Neural progenitor cell (in vitro differentiated cells): ENCODE data around the gene BACE2. TPM values are rescaled to one million over a fixed set of nuclear protein-coding genes. Genes with fewer than 3 reads are reported as not detected.

ENCODE experiments used
- DNase-seq: peaks from one replicate; pipeline ENCODE4 v3.0.0-alpha.2; 2016; ENCODE audit warnings: low spot score
- H2AFZ ChIP-seq: fragments of 200-600 bp; sonication (generic); replicated peaks from 2 replicates; pipeline ENCODE4 v1.6.1; 2016; ENCODE audit warnings: antibody characterized with exemption
- H3F3A ChIP-seq: fragments of 200-600 bp; sonication (generic); 2 replicates; pipeline ENCODE4 v1.6.1; 2016; ENCODE audit warnings: antibody characterized with exemption, low read depth
- H3K27ac ChIP-seq: fragments of 200-600 bp; sonication (generic); 2 replicates; pipeline ENCODE4 v1.5.1; 2016; ENCODE audit warnings: mild to moderate bottlenecking
- H3K27me3 ChIP-seq: fragments of 200-600 bp; sonication (generic); 2 replicates; pipeline ENCODE4 v1.6.1; 2016; ENCODE audit warnings: mild to moderate bottlenecking, moderate library complexity
- H3K36me3 ChIP-seq: fragments of 200-600 bp; sonication (generic); 2 replicates; pipeline ENCODE4 v1.5.1; 2016
- H3K4me1 ChIP-seq: fragments of 200-600 bp; sonication (generic); 2 replicates; pipeline ENCODE4 v1.6.1; 2016; ENCODE audit warnings: mixed run types
- H3K4me2 ChIP-seq: fragments of 200-600 bp; sonication (generic); 2 replicates; pipeline ENCODE4 v1.6.1; 2016
- H3K4me3 ChIP-seq: fragments of 200-600 bp; sonication (generic); 2 replicates; pipeline ENCODE4 v1.5.1; 2016
- H3K79me2 ChIP-seq: fragments of 200-600 bp; sonication (generic); 2 replicates; pipeline ENCODE4 v1.6.1; 2016; ENCODE audit warnings: low read depth
- H3K9ac ChIP-seq: fragments of 200-600 bp; sonication (generic); 2 replicates; pipeline ENCODE4 v1.6.1; 2016
- H3K9me3 ChIP-seq: fragments of 200-600 bp; sonication (generic); 2 replicates; pipeline ENCODE4 v1.5.1; 2016; ENCODE audit warnings: low read depth
- H4K20me1 ChIP-seq: fragments of 200-600 bp; sonication (generic); 2 replicates; pipeline ENCODE4 v1.6.1; 2016; ENCODE audit warnings: low read depth
- H3K27ac Mint-ChIP-seq: 3 replicates; pipeline ENCODE4 v1.8.0; 2021; ENCODE audit warnings: mixed read lengths
- H3K27me3 Mint-ChIP-seq: 2 replicates; pipeline ENCODE4 v1.8.0; 2022; ENCODE audit warnings: low read depth, mild to moderate bottlenecking, inconsistent platforms, moderate library complexity, mixed read lengths; ENCODE audit not compliant: insufficient read depth
- H3K36me3 Mint-ChIP-seq: 3 replicates; pipeline ENCODE4 v1.8.0; 2021; ENCODE audit warnings: mixed read lengths
- H3K4me1 Mint-ChIP-seq: 3 replicates; pipeline ENCODE4 v1.8.0; 2021; ENCODE audit warnings: mixed read lengths
- H3K4me3 Mint-ChIP-seq: 3 replicates; pipeline ENCODE4 v1.8.0; 2021; ENCODE audit warnings: mild to moderate bottlenecking, moderate library complexity, mixed read lengths
- H3K9me3 Mint-ChIP-seq: 3 replicates; pipeline ENCODE4 v1.8.0; 2020; ENCODE audit warnings: mixed read lengths
- EZH2 ChIP-seq: fragments of 200-600 bp; sonication (generic); IDR thresholded peaks from 2 replicates; pipeline ENCODE4 v1.6.1; 2017; ENCODE audit warnings: antibody characterized with exemption, mild to moderate bottlenecking, moderate library complexity
- EZH2phosphoT487 ChIP-seq: fragments of 200-600 bp; sonication (generic); IDR thresholded peaks from 2 replicates; pipeline ENCODE4 v1.6.1; 2017; ENCODE audit warnings: antibody characterized with exemption
- total RNA-seq: library from RNA; depleted of rRNA; stranded (reverse); fragments of >200 nt; gene quantifications from 2 replicates; pipeline ENCODE4 v1.2.3, GENCODE V29; 2015; ENCODE audit warnings: low replicate concordance
- TF ChIP-seq, protein P1 (sequence below): fragments of 200-600 bp; sonication (generic); IDR thresholded peaks from 2 replicates; pipeline ENCODE4 v1.5.1; 2017; ENCODE audit warnings: antibody characterized with exemption, mild to moderate bottlenecking

The BACE2 gene
- total RNA-seq, 1 donor from 2014 or later, result 0.15 TPM

DNA sequence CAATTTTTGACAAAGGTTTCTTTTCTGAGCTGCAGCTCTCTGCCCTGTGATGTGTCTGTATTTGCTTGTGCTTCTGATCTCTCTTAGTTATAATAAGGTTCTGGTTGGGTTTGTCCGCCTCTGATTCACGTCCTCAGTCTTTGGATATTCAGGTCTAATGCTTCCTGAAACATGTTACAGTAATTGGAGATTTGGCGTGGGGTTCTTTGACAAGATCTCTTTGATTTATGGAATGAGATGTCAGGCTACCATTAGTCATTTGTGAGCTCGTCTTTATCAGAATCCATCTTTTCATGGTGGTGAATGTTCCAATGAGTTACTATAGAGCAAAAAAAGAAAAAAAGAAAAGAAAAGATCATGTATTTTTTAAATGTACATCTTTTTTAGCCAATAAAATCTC, 62.5 kb downstream of the BACE2 start:
- Mint-ChIP-seq H3K27me3 (peaks cover 2% of the 10 kb centered on the region), H3K4me3 (no peak overlapping the region), H3K9me3 (no peaks in the 10 kb centered on the region), H3K36me3 (no peaks in the 10 kb centered on the region), H3K27ac (no peak overlapping the region), H3K4me1 (peaks cover 4% of the 10 kb centered on the region)
- Histone ChIP-seq H3K4me3 (no peak overlapping the region), H3K9me3 (no peaks in the 10 kb centered on the region), H3K4me2 (no peak overlapping the region), H3F3A (no peaks in the 10 kb centered on the region), H3K79me2 (no peaks in the 10 kb centered on the region), H3K27me3 (no peaks in the 10 kb centered on the region), H3K36me3 (no peaks in the 10 kb centered on the region), H3K9ac (no peak overlapping the region), H3K27ac (no peak overlapping the region), H4K20me1 (no peaks in the 10 kb centered on the region), H2AFZ (no peak overlapping the region), H3K4me1 (no peaks in the 10 kb centered on the region)
- DNase-seq, result no peak
- TF ChIP-seq EZH2, result no peak
- TF ChIP-seq EZH2phosphoT487, result no peak
- TF ChIP-seq, protein P1, sequence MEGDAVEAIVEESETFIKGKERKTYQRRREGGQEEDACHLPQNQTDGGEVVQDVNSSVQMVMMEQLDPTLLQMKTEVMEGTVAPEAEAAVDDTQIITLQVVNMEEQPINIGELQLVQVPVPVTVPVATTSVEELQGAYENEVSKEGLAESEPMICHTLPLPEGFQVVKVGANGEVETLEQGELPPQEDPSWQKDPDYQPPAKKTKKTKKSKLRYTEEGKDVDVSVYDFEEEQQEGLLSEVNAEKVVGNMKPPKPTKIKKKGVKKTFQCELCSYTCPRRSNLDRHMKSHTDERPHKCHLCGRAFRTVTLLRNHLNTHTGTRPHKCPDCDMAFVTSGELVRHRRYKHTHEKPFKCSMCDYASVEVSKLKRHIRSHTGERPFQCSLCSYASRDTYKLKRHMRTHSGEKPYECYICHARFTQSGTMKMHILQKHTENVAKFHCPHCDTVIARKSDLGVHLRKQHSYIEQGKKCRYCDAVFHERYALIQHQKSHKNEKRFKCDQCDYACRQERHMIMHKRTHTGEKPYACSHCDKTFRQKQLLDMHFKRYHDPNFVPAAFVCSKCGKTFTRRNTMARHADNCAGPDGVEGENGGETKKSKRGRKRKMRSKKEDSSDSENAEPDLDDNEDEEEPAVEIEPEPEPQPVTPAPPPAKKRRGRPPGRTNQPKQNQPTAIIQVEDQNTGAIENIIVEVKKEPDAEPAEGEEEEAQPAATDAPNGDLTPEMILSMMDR, result no peak

DNA sequence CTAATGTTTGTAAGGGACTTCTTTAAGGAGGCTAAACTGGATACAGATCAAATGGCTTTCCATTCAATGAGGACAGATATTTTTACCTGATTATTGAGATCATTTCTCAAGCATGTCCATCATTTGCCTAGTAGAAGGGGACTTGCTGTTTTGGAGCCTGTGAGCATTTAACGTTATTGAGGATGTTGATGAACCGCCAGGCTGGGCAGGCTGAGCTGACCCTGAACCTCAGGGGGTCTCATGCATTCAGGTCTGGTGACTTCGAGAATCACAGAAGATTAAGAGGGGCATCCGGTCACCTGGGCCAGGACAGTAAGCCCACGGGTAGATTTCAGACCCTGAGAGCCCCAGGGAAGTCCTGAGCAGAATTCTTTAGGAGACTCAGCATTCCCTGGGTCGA, 63.1 kb downstream of the BACE2 start:
- Histone ChIP-seq H3K36me3 (no peaks in the 10 kb centered on the region), H3K27ac (no peak overlapping the region), H3K4me1 (no peaks in the 10 kb centered on the region), H3K9ac (no peak overlapping the region), H3K9me3 (no peaks in the 10 kb centered on the region), H3K4me2 (no peak overlapping the region), H3K27me3 (no peaks in the 10 kb centered on the region), H3K79me2 (no peaks in the 10 kb centered on the region), H2AFZ (no peak overlapping the region), H3K4me3 (no peak overlapping the region), H3F3A (no peaks in the 10 kb centered on the region), H4K20me1 (no peaks in the 10 kb centered on the region)
- TF ChIP-seq, protein P1, result no peak
- TF ChIP-seq EZH2 (no peak), EZH2phosphoT487 (no peak)
- Mint-ChIP-seq H3K27ac (no peak overlapping the region), H3K9me3 (no peaks in the 10 kb centered on the region), H3K36me3 (no peaks in the 10 kb centered on the region), H3K27me3 (peaks cover 2% of the 10 kb centered on the region), H3K4me1 (peaks cover 4% of the 10 kb centered on the region), H3K4me3 (no peak overlapping the region)
- DNase-seq, result no peak

DNA sequence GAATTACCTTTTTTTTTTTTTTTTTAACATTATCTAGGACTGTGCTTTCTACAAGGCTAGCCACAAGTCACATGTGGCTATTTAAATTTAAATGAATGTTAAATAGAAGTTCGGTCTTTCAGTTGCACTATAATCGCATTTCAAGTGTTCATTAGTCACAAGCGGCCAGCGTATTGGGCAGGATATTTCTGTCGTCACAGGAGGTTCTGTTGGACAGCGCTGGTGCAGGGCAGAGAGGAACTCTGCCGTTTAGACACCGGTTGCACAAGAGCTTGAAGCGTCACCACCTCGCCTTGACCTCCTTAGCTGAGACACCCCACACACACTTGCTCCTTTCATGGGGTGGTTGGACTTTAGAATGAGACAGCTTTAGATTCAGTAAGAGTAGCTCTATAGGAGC, 64.1 kb downstream of the BACE2 start:
- H3K4me1 ChIP-seq, result no peaks in the 10 kb centered on the region
- no peaks in the 10 kb centered on the region for H3K79me2 ChIP-seq
- Mint-ChIP-seq H3K4me1 (peaks cover 4% of the 10 kb centered on the region), H3K9me3 (no peaks in the 10 kb centered on the region), H3K27ac (no peak overlapping the region), H3K36me3 (no peaks in the 10 kb centered on the region), H3K4me3 (no peak overlapping the region), H3K27me3 (peaks cover 2% of the 10 kb centered on the region)
- H3K27me3 ChIP-seq, result no peaks in the 10 kb centered on the region
- no peak for DNase-seq
- no peaks in the 10 kb centered on the region for H3K9me3 ChIP-seq
- H3K4me3 ChIP-seq, result no peak overlapping the region
- no peak overlapping the region for H3K27ac ChIP-seq
- no peaks in the 10 kb centered on the region for H3F3A ChIP-seq
- H3K9ac ChIP-seq, result no peak overlapping the region
- H4K20me1 ChIP-seq, result no peaks in the 10 kb centered on the region
- no peak for TF ChIP-seq EZH2
- no peak for TF ChIP-seq EZH2phosphoT487
- TF ChIP-seq, protein P1, result no peak
- no peak overlapping the region for H3K4me2 ChIP-seq
- no peak overlapping the region for H2AFZ ChIP-seq
- no peaks in the 10 kb centered on the region for H3K36me3 ChIP-seq
